ENCODE data around the gene CTIF.

Gene CTIF

DNA sequence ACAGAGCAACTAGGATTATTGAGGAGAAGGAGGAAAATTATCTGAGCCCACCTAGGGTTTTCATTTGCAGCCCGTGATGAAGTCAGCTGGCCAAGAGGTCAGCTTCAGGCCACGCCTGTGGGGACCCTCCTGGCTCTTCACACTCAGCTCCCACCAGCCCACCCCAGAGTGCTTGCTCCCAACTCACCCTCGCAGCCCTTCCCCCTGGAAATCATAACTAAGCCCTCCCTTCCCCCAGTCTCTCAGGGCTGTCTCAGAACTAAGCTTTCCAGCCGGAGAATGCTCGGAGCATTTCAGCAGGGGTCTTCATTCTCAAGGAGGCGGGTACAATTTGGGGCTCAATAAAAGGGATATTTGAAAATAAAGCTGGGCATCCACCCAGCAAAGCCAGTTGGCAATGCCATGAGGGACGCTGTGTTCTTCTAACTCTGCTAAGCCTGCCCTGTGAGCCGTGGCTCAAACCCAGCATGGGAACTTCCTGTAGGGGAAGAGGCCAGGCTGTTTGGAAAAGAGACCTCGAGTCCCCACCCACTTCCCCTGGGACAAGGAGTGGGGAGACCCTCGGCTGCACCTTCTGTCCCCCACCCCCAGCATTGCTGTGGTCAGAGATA lies 194.9 kb downstream of the CTIF start:
- Histone ChIP-seq H3K9me3 (ENCODE audit: control insufficient read depth, low read length) (no peaks in the 10 kb centered on the region), H3K9ac (ENCODE audit: low read length) (no peak overlapping the region), H3K27me3 (replicated peaks; ENCODE audit: control insufficient read depth, insufficient read depth, low read length) (no peaks in the 10 kb centered on the region), H3K4me1 (ENCODE audit: control insufficient read depth, insufficient read depth, low read length) (peaks cover 27% of the 10 kb centered on the region), H3K36me3 (ENCODE audit: control insufficient read depth, insufficient read depth, low read length, severe bottlenecking) (peaks cover 14% of the 10 kb centered on the region), H3K4me3 (ENCODE audit: low read length) (no peak overlapping the region)
- DNase-seq (ENCODE audit: low read depth) = no peak

DNA sequence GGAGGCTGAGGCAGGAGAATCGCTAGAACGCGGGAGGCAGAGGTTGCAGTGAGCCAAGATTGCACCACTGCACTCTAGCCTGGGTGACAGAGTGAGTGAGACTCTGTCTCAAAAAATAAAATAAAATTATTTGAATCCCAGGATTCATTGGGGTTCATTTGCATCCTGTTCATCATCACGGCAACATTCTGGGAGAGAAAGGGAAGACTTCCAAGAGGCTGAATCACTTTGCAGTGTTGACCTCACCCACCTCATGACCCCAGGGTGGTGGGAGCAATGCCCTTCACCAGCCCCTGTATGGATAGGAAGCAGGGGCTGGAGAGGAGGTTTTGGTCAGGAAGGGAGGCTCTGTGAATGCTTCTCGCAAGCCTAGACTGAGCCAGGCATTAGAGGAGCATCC lies 195.6 kb downstream of the CTIF start:
- DNase-seq (ENCODE audit: low read depth) = no peak
- H3K9ac ChIP-seq (ENCODE audit: low read length) = no peak overlapping the region
- H3K4me1 ChIP-seq (ENCODE audit: control insufficient read depth, insufficient read depth, low read length) = peaks cover 23% of the 10 kb centered on the region
- H3K27me3 ChIP-seq (replicated peaks; ENCODE audit: control insufficient read depth, insufficient read depth, low read length) = no peaks in the 10 kb centered on the region
- H3K4me3 ChIP-seq (ENCODE audit: low read length) = no peak overlapping the region
- H3K9me3 ChIP-seq (ENCODE audit: control insufficient read depth, low read length) = no peaks in the 10 kb centered on the region
- peaks cover 14% of the 10 kb centered on the region for H3K36me3 ChIP-seq (ENCODE audit: control insufficient read depth, insufficient read depth, low read length, severe bottlenecking)

DNA sequence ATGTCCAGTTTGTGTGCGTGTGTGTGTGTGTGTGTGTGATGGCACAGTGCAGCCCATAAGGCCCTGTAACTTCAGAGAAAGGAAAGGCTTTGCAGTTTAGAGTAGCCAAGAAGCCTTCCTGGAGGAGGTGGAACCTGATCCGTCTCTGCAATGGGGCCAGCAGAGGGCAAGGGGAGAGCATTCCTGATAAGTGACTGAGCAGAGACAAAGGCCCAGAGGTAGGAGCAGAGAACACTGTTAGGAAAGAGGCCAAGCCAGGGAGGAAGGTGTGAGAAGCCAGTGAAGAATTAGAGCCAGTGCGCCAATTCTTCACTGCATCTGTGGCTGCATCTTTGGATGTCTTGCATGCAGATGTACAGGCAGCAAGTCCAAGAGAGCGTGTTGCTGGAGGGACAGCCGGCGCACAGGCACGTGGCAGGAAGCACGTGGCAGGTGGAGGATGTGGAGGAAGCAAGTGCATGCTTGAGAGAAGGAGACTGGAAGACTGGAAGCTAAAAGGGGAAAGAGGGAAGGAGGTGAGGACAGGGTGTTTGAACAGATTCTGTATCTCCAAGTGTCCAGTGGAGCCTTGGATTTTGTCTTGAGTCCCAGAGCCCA lies 196.3 kb downstream of the CTIF start:
- H3K27me3 ChIP-seq (replicated peaks; ENCODE audit: control insufficient read depth, insufficient read depth, low read length) = no peaks in the 10 kb centered on the region
- no peaks in the 10 kb centered on the region for H3K9me3 ChIP-seq (ENCODE audit: control insufficient read depth, low read length)
- peaks cover 14% of the 10 kb centered on the region for H3K36me3 ChIP-seq (ENCODE audit: control insufficient read depth, insufficient read depth, low read length, severe bottlenecking)
- H3K9ac ChIP-seq (ENCODE audit: low read length) = no peak overlapping the region
- H3K4me3 ChIP-seq (ENCODE audit: low read length) = no peak overlapping the region
- H3K4me1 ChIP-seq (ENCODE audit: control insufficient read depth, insufficient read depth, low read length) = peaks cover 30% of the 10 kb centered on the region
- DNase-seq (ENCODE audit: low read depth) = no peak

DNA sequence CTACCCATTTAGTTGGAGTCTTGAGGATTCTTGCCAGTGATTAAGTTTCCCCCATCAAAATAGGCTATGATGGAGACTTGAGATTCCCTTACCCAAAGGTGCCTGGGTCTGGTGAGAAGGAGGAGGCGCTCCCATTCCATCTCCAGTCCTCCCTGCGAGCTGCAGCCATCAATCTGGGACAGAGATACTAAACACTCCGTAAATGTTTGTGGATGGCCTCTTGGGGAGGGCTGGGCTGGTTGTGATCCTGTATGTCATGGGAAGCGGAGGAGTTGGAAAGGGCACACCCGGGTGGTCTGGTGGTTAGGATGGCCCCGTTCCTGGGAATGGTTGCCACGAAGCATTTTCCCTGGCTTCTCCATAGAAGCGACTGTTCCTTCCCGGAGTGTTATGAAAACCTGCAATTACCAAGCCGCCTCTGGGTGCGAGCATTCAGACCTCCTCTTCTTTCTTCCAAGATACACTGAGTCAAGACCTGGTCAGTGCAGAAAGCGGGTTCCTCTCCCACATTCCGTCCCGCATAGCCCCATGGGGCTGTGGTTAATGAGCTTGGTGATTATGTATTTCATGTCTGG lies 196.9 kb downstream of the CTIF start:
- no peak for DNase-seq (ENCODE audit: low read depth)
- Histone ChIP-seq H3K4me3 (ENCODE audit: low read length) (no peak overlapping the region), H3K4me1 (ENCODE audit: control insufficient read depth, insufficient read depth, low read length) (peaks cover 35% of the 10 kb centered on the region), H3K27me3 (replicated peaks; ENCODE audit: control insufficient read depth, insufficient read depth, low read length) (no peaks in the 10 kb centered on the region), H3K9ac (ENCODE audit: low read length) (no peak overlapping the region), H3K36me3 (ENCODE audit: control insufficient read depth, insufficient read depth, low read length, severe bottlenecking) (peaks cover 14% of the 10 kb centered on the region), H3K9me3 (ENCODE audit: control insufficient read depth, low read length) (no peaks in the 10 kb centered on the region)

DNA sequence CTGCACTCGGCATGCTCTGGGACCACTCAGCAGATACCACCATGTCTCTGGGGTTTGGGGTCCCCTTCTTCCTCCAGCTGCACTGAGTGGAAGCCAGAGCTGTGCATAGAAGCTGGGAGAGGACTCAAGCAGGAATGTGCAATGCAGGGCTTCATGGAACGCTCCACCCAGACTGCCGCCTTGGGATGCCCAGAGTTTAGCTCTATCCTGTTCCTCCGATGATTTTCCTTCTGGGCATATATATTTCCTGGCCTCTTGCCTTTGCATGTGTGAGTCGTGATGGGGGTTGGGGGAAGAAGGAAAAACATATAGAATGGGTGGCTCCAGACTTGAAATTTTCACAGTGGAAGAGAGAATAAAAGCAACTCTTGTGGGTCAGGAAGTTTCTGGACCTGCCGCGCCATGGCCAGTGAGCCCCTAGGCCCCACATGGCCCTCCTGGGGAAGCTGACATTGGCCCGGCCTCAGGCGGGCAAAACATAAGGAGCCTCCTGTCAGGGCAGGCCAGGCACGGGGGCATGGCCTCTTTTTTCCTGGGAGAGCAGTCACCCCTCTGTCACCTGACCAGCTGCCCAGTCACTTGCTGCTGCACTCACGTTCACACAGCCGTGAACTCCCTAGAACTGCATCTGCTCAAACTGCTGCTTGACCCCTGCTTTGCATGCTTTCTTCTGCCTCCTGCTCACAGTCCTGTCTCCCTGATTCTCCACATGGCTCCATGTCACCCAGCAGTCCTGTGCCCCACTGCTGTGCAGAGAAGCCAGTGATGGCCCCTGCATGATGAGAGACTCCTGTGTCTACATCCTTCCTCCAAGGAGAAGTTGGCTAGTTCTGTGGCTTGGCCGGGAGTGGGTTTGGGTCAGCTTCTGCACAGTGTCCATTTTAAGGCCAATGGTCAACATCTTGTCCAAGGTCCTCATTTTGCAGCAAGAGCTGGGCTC lies 197.8 kb downstream of the CTIF start:
- Histone ChIP-seq H3K9me3 (ENCODE audit: control insufficient read depth, low read length) (no peaks in the 10 kb centered on the region), H3K36me3 (ENCODE audit: control insufficient read depth, insufficient read depth, low read length, severe bottlenecking) (peaks cover 14% of the 10 kb centered on the region), H3K4me3 (ENCODE audit: low read length) (no peak overlapping the region), H3K27me3 (replicated peaks; ENCODE audit: control insufficient read depth, insufficient read depth, low read length) (no peaks in the 10 kb centered on the region), H3K4me1 (ENCODE audit: control insufficient read depth, insufficient read depth, low read length) (peaks cover 40% of the 10 kb centered on the region), H3K9ac (ENCODE audit: low read length) (no peak overlapping the region)
- DNase-seq (ENCODE audit: low read depth) = peak; percentile 28

GRCh38 chr18:48739266-48740067 lies 200.6 kb downstream of the CTIF start:
- Histone ChIP-seq H3K9me3 (ENCODE audit: control insufficient read depth, low read length) (no peaks in the 10 kb centered on the region), H3K4me1 (ENCODE audit: control insufficient read depth, insufficient read depth, low read length) (peaks cover 55% of the 10 kb centered on the region), H3K4me3 (ENCODE audit: low read length) (no peak overlapping the region), H3K9ac (ENCODE audit: low read length) (no peak overlapping the region), H3K27me3 (replicated peaks; ENCODE audit: control insufficient read depth, insufficient read depth, low read length) (no peaks in the 10 kb centered on the region), H3K36me3 (ENCODE audit: control insufficient read depth, insufficient read depth, low read length, severe bottlenecking) (peaks cover 5% of the 10 kb centered on the region)
- no peak for DNase-seq (ENCODE audit: low read depth)

GRCh38 chr18:48740068-48740440 lies 201.2 kb downstream of the CTIF start:
- Histone ChIP-seq H3K36me3 (ENCODE audit: control insufficient read depth, insufficient read depth, low read length, severe bottlenecking) (peaks cover 5% of the 10 kb centered on the region), H3K9me3 (ENCODE audit: control insufficient read depth, low read length) (no peaks in the 10 kb centered on the region), H3K27me3 (replicated peaks; ENCODE audit: control insufficient read depth, insufficient read depth, low read length) (no peaks in the 10 kb centered on the region), H3K4me1 (ENCODE audit: control insufficient read depth, insufficient read depth, low read length) (peaks cover 54% of the 10 kb centered on the region), H3K9ac (ENCODE audit: low read length) (no peak overlapping the region), H3K4me3 (ENCODE audit: low read length) (no peak overlapping the region)
- no peak for DNase-seq (ENCODE audit: low read depth)

GRCh38 chr18:48740851-48741485 lies 202.1 kb downstream of the CTIF start:
- peaks cover 5% of the 10 kb centered on the region for H3K36me3 ChIP-seq (ENCODE audit: control insufficient read depth, insufficient read depth, low read length, severe bottlenecking)
- DNase-seq (ENCODE audit: low read depth) = no peak
- H3K9ac ChIP-seq (ENCODE audit: low read length) = no peak overlapping the region
- H3K27me3 ChIP-seq (replicated peaks; ENCODE audit: control insufficient read depth, insufficient read depth, low read length) = no peaks in the 10 kb centered on the region
- peaks cover 58% of the 10 kb centered on the region for H3K4me1 ChIP-seq (ENCODE audit: control insufficient read depth, insufficient read depth, low read length)
- H3K4me3 ChIP-seq (ENCODE audit: low read length) = no peak overlapping the region
- no peaks in the 10 kb centered on the region for H3K9me3 ChIP-seq (ENCODE audit: control insufficient read depth, low read length)

GRCh38 chr18:48741866-48742265 lies 203.0 kb downstream of the CTIF start:
- Histone ChIP-seq H3K4me3 (ENCODE audit: low read length) (no peak overlapping the region), H3K9ac (ENCODE audit: low read length) (no peak overlapping the region), H3K4me1 (ENCODE audit: control insufficient read depth, insufficient read depth, low read length) (peaks cover 58% of the 10 kb centered on the region), H3K9me3 (ENCODE audit: control insufficient read depth, low read length) (no peaks in the 10 kb centered on the region), H3K36me3 (ENCODE audit: control insufficient read depth, insufficient read depth, low read length, severe bottlenecking) (peaks cover 4% of the 10 kb centered on the region), H3K27me3 (replicated peaks; ENCODE audit: control insufficient read depth, insufficient read depth, low read length) (no peaks in the 10 kb centered on the region)
- DNase-seq (ENCODE audit: low read depth) = no peak

DNA sequence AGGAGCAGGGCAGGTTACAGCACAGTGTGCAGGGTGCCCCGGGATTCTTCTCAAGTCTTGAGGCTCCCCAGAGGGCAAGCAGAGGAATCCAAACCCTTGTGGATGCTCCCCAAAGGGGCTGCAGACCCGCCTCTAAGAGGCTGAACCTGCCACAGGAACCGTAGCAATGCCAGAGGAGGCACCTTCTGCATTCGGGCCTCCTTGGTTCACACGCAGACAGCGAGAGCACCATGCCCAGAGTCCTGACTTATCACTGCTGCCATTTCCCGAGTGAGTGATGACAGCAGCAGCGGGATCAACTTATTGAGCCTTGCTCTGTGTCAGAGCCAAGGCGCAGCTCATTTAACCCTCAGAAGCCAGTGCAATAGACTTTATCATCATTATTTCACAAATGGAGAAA lies 203.5 kb downstream of the CTIF start:
- Histone ChIP-seq H3K4me3 (ENCODE audit: low read length) (peak overlapping the region; percentile 33), H3K36me3 (ENCODE audit: control insufficient read depth, insufficient read depth, low read length, severe bottlenecking) (peaks cover 2% of the 10 kb centered on the region), H3K9ac (ENCODE audit: low read length) (peak overlapping the region; percentile 82), H3K4me1 (ENCODE audit: control insufficient read depth, insufficient read depth, low read length) (peaks cover 58% of the 10 kb centered on the region), H3K27me3 (replicated peaks; ENCODE audit: control insufficient read depth, insufficient read depth, low read length) (no peaks in the 10 kb centered on the region), H3K9me3 (ENCODE audit: control insufficient read depth, low read length) (no peaks in the 10 kb centered on the region)
- DNase-seq (ENCODE audit: low read depth) = no peak
